ENCODE results near the gene CITED2. TPM values are rescaled to one million over a fixed set of nuclear protein-coding genes. Genes with fewer than 3 reads are reported as not detected.
A peak's percentile ranks its signal among the peaks of the same experiment; 100 is the strongest.

Gene CITED2
- total RNA-seq, 1 donor from 2014 or later: 449 TPM

DNA sequence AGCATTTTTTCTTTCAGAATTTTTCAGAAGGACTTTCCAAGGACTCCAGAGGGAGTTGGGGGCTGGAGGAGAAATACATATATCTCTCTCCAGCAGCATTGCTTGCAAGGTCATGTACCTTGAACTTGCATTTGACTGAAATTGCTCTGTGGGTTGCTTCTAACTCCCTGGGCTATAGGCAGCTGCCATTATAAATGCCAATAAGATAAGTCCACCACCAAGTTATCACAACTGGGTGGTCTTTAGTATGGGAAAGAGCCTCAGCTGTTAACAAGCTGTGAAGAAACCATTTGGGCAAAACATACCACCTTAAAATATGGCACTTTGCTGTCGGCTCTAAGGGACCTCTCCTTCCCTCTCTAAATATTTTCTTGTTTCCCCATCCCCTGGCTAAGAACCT is 20.9 kb upstream of the CITED2 start:
- TF ChIP-seq, protein P1, sequence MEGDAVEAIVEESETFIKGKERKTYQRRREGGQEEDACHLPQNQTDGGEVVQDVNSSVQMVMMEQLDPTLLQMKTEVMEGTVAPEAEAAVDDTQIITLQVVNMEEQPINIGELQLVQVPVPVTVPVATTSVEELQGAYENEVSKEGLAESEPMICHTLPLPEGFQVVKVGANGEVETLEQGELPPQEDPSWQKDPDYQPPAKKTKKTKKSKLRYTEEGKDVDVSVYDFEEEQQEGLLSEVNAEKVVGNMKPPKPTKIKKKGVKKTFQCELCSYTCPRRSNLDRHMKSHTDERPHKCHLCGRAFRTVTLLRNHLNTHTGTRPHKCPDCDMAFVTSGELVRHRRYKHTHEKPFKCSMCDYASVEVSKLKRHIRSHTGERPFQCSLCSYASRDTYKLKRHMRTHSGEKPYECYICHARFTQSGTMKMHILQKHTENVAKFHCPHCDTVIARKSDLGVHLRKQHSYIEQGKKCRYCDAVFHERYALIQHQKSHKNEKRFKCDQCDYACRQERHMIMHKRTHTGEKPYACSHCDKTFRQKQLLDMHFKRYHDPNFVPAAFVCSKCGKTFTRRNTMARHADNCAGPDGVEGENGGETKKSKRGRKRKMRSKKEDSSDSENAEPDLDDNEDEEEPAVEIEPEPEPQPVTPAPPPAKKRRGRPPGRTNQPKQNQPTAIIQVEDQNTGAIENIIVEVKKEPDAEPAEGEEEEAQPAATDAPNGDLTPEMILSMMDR (IDR thresholded peaks at IDR 0.05; ENCODE audit: insufficient read depth, low read depth, low read length): no peak
- TF ChIP-seq EZH2 (IDR thresholded peaks at IDR 0.05; ENCODE audit: insufficient read depth, low read length): no peak
- Histone ChIP-seq H4K20me1 (ENCODE audit: insufficient read depth, low read length) (no peaks in the 10 kb centered on the region), H3K36me3 (ENCODE audit: insufficient read depth, low read length) (no peaks in the 10 kb centered on the region), H2AFZ (ENCODE audit: low read depth, low read length) (no peak overlapping the region), H3K9me3 (ENCODE audit: insufficient read depth, low read depth, low read length) (no peaks in the 10 kb centered on the region), H3K79me2 (ENCODE audit: insufficient read depth, low read length) (no peaks in the 10 kb centered on the region), H3K27me3 (ENCODE audit: insufficient read depth, low read length) (no peaks in the 10 kb centered on the region), H3K27ac (ENCODE audit: low read depth, low read length) (no peak overlapping the region), H3K9ac (ENCODE audit: low read length) (no peak overlapping the region), H3K4me1 (ENCODE audit: insufficient read depth, low read length) (peaks cover 3% of the 10 kb centered on the region), H3K4me3 (ENCODE audit: insufficient read depth, low read depth, low read length) (no peak overlapping the region), H3K4me2 (ENCODE audit: low read length) (no peak overlapping the region)
- Mint-ChIP-seq H3K27me3 (ENCODE audit: low read depth, unreplicated experiment) (no peaks in the 10 kb centered on the region), H3K27ac (ENCODE audit: unreplicated experiment) (no peak overlapping the region), H3K4me1 (ENCODE audit: low read depth, unreplicated experiment) (peaks cover 17% of the 10 kb centered on the region), H3K9me3 (ENCODE audit: unreplicated experiment) (no peaks in the 10 kb centered on the region), H3K36me3 (ENCODE audit: low read depth, unreplicated experiment) (no peaks in the 10 kb centered on the region), H3K4me3 (ENCODE audit: unreplicated experiment) (no peak overlapping the region)
- FAIRE-seq (no peak), DNase-seq (ENCODE audit: low read depth) (no peak)

DNA sequence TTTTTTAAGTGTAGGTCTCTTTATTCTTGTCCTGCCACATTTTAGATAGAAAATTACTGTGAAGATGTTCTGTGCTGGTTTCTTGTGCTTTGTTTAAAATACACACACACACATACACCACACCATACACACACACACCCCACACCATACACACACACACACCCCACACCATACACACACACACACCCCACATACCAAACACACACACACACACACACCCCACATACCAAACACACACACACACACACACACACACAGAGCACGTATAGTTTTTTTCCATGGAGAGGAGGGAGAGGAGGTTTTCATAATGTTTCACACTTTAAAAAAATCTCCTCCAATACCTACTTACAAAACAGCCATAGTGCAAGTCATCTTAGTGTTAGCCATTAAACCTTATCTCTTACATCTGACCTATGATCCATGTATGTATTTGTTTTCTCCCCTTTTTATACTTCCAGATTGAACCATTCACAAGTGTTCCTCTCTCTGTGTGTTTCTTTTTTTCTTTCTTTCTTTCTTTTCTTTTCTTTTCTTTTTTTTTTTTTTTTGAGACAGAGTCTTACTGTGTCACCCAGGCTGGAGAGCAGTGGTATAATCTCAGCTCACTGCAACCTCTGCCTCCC is 19.7 kb upstream of the CITED2 start:
- Histone ChIP-seq H3K4me3 (ENCODE audit: insufficient read depth, low read depth, low read length) (no peak overlapping the region), H4K20me1 (ENCODE audit: insufficient read depth, low read length) (no peaks in the 10 kb centered on the region), H3K36me3 (ENCODE audit: insufficient read depth, low read length) (no peaks in the 10 kb centered on the region), H3K4me1 (ENCODE audit: insufficient read depth, low read length) (peaks cover 3% of the 10 kb centered on the region), H3K4me2 (ENCODE audit: low read length) (no peak overlapping the region), H3K9me3 (ENCODE audit: insufficient read depth, low read depth, low read length) (no peaks in the 10 kb centered on the region), H3K27me3 (ENCODE audit: insufficient read depth, low read length) (no peaks in the 10 kb centered on the region), H3K27ac (ENCODE audit: low read depth, low read length) (no peak overlapping the region), H3K79me2 (ENCODE audit: insufficient read depth, low read length) (no peaks in the 10 kb centered on the region), H3K9ac (ENCODE audit: low read length) (no peak overlapping the region), H2AFZ (ENCODE audit: low read depth, low read length) (no peak overlapping the region)
- no peak for TF ChIP-seq EZH2 (IDR thresholded peaks at IDR 0.05; ENCODE audit: insufficient read depth, low read length)
- TF ChIP-seq, protein P1 (IDR thresholded peaks at IDR 0.05; ENCODE audit: insufficient read depth, low read depth, low read length): no peak
- peak overlapping the region; percentile 1 for H3K27ac Mint-ChIP-seq (ENCODE audit: unreplicated experiment)
- H3K9me3 Mint-ChIP-seq (ENCODE audit: unreplicated experiment): no peaks in the 10 kb centered on the region
- no peaks in the 10 kb centered on the region for H3K27me3 Mint-ChIP-seq (ENCODE audit: low read depth, unreplicated experiment)
- no peak for FAIRE-seq
- no peak for DNase-seq (ENCODE audit: low read depth)
- no peak overlapping the region for H3K4me3 Mint-ChIP-seq (ENCODE audit: unreplicated experiment)
- no peaks in the 10 kb centered on the region for H3K36me3 Mint-ChIP-seq (ENCODE audit: low read depth, unreplicated experiment)
- H3K4me1 Mint-ChIP-seq (ENCODE audit: low read depth, unreplicated experiment): peaks cover 17% of the 10 kb centered on the region

DNA sequence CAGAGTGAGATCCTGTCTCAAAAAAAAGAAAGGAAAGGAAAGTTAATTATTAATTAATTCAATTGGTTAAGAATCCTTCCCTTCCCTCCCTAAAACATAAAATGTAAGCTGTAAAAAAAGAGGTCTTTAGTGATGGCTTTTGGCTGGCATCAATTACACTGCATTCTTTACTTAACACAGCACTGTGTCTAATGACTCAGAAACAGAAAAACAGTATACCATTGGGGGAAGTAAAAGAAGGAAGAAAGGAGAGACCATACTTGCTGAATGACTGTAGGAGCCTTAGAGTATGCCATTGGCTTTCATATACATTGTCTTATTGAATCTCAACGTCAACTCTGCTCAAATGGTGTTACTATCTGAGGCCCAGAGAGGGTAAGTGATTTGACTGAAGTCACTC is 18.3 kb upstream of the CITED2 start:
- Histone ChIP-seq H3K27ac (ENCODE audit: low read depth, low read length) (no peak overlapping the region), H3K9ac (ENCODE audit: low read length) (no peak overlapping the region), H3K4me2 (ENCODE audit: low read length) (no peak overlapping the region), H3K36me3 (ENCODE audit: insufficient read depth, low read length) (no peaks in the 10 kb centered on the region), H3K79me2 (ENCODE audit: insufficient read depth, low read length) (no peaks in the 10 kb centered on the region), H2AFZ (ENCODE audit: low read depth, low read length) (no peak overlapping the region), H3K4me3 (ENCODE audit: insufficient read depth, low read depth, low read length) (no peak overlapping the region), H4K20me1 (ENCODE audit: insufficient read depth, low read length) (no peaks in the 10 kb centered on the region), H3K4me1 (ENCODE audit: insufficient read depth, low read length) (peaks cover 3% of the 10 kb centered on the region), H3K9me3 (ENCODE audit: insufficient read depth, low read depth, low read length) (no peaks in the 10 kb centered on the region), H3K27me3 (ENCODE audit: insufficient read depth, low read length) (no peaks in the 10 kb centered on the region)
- Mint-ChIP-seq H3K27me3 (ENCODE audit: low read depth, unreplicated experiment) (no peaks in the 10 kb centered on the region), H3K9me3 (ENCODE audit: unreplicated experiment) (no peaks in the 10 kb centered on the region), H3K27ac (ENCODE audit: unreplicated experiment) (no peak overlapping the region), H3K4me3 (ENCODE audit: unreplicated experiment) (no peak overlapping the region), H3K4me1 (ENCODE audit: low read depth, unreplicated experiment) (peaks cover 17% of the 10 kb centered on the region), H3K36me3 (ENCODE audit: low read depth, unreplicated experiment) (no peaks in the 10 kb centered on the region)
- DNase-seq (ENCODE audit: low read depth) (peak; percentile 67), FAIRE-seq (no peak)
- TF ChIP-seq, protein P1 (IDR thresholded peaks at IDR 0.05; ENCODE audit: insufficient read depth, low read depth, low read length): no peak
- TF ChIP-seq EZH2 (IDR thresholded peaks at IDR 0.05; ENCODE audit: insufficient read depth, low read length): no peak
